HCT116 (cell line): ENCODE data around the gene NPIPB2. TPM values are rescaled to one million over a fixed set of nuclear protein-coding genes. Genes with fewer than 3 reads are reported as not detected.

Source experiments
- ATAC-seq: fragments of 200-7000 bp; cut with Tn5 transposase; 2 replicates; pipeline ENCODE4 v1.9.1; 2020; ENCODE audit warnings: mild to moderate bottlenecking, moderate library complexity
- BruUV-seq: library from RNA; stranded (reverse); fragments of 400-500 nt; replicated peaks from 2 replicates; lab custom pipeline; 2021; lab: Mats Ljungman, UMichigan
- CTCF ChIA-PET: fragments of 300-600 bp; sonication (Branson Sonifier 250); formaldehyde crosslinking; loops from one replicate; lab custom pipeline; 2021; ENCODE audit warnings: antibody characterized with exemption; lab: Charles Lee
- POLR2A ChIA-PET: fragments of 300-600, 350-600 bp; sonication (Branson Sonifier 250); formaldehyde crosslinking; loops from one replicate; lab custom pipeline; 2021; ENCODE audit warnings: antibody characterized with exemption; lab: Charles Lee
- RAD21 ChIA-PET, 2 experiments: fragments of 300-600 bp; sonication (Branson Sonifier 250); formaldehyde crosslinking; loops; one replicate each; lab custom pipeline; 2023; ENCODE audit warnings: low total read pairs in 2 of 2; ENCODE audit not compliant: uncharacterized antibody in 2 of 2, unreplicated experiment in 2 of 2, low non-redundant PET in 1 of 2; lab: Charles Lee
- DNase-seq: peaks from one replicate; pipeline ENCODE4 v3.0.0-alpha.2; 2010; ENCODE audit warnings: low read depth, low spot score
- H2AFZ ChIP-seq: fragments of 200-600 bp; shearing (Covaris generic), sonication (generic); 2 replicates; pipeline ENCODE4 v1.6.1; 2017; ENCODE audit warnings: low read depth, mixed run types, mixed read lengths, antibody characterized with exemption, low read length; ENCODE audit not compliant: poor library complexity, severe bottlenecking
- H3K27ac ChIP-seq: 2 replicates; pipeline ENCODE4 v1.5.1; 2012; ENCODE audit warnings: low read depth, low read length
- H3K27me3 ChIP-seq: fragments of 200-600 bp; sonication (generic); 2 replicates; pipeline ENCODE4 v1.6.1; 2016; ENCODE audit warnings: mixed run types, low read length, mixed read lengths; ENCODE audit not compliant: insufficient read depth
- H3K36me3 ChIP-seq, 2 experiments: fragments of 200-500 bp in 1 of 2; fragments of 200-600 bp in 1 of 2; sonication (Bioruptor generic) in 1 of 2; sonication (generic) in 1 of 2; 2 replicates each; pipeline versions ENCODE4 v1.5.1 to v1.6.1; 2014 to 2016; ENCODE audit warnings: low read length in 2 of 2, inconsistent platforms in 1 of 2, mixed read lengths in 1 of 2, mixed run types in 1 of 2; ENCODE audit not compliant: insufficient read depth in 2 of 2, control insufficient read depth in 1 of 2
- H3K4me1 ChIP-seq, 2 experiments: fragments of 200-600 bp in 1 of 2; sonication (generic) in 1 of 2; 2 replicates each; pipeline versions ENCODE4 v1.5.1 to v1.6.1; 2012 to 2017; ENCODE audit warnings: low read length in 2 of 2, inconsistent platforms in 1 of 2, mild to moderate bottlenecking in 1 of 2, mixed read lengths in 1 of 2, mixed run types in 1 of 2, moderate library complexity in 1 of 2; ENCODE audit not compliant: insufficient read depth in 2 of 2, control insufficient read depth in 1 of 2
- H3K4me2 ChIP-seq: fragments of 200-600 bp; sonication (generic); 2 replicates; pipeline ENCODE4 v1.6.1; 2017; ENCODE audit warnings: mixed run types, low read length, mixed read lengths
- H3K4me3 ChIP-seq, 2 experiments: fragments of 200-600 bp in 1 of 2; sonication (generic) in 1 of 2; replicated peaks in 1 of 2; 2 replicates each; pipeline ENCODE4 v1.5.1; 2011 to 2016; ENCODE audit warnings: low read length in 2 of 2, control low read depth in 1 of 2, low read depth in 1 of 2, mild to moderate bottlenecking in 1 of 2, mixed read lengths in 1 of 2, mixed run types in 1 of 2
- H3K79me2 ChIP-seq: fragments of 200-600 bp; sonication (generic); 2 replicates; pipeline ENCODE4 v1.6.1; 2017; ENCODE audit warnings: mild to moderate bottlenecking, mixed run types, low read length, moderate library complexity, mixed read lengths; ENCODE audit not compliant: insufficient read depth
- H3K9ac ChIP-seq: fragments of 200-600 bp; sonication (generic); 2 replicates; pipeline ENCODE4 v1.6.1; 2016; ENCODE audit warnings: low read length, mixed read lengths
- H3K9me2 ChIP-seq: fragments of 200-600 bp; sonication (generic), shearing (Covaris generic); 2 replicates; pipeline ENCODE4 v1.6.1; 2017; ENCODE audit warnings: mixed run types, mild to moderate bottlenecking, moderate library complexity; ENCODE audit not compliant: insufficient read depth
- H3K9me3 ChIP-seq, 2 experiments: fragments of 200-500 bp in 1 of 2; fragments of 200-600 bp in 1 of 2; sonication (Bioruptor generic) in 1 of 2; sonication (generic) in 1 of 2; 2 replicates each; pipeline ENCODE4 v1.6.1; 2014 to 2017; ENCODE audit warnings: low read length in 2 of 2, mixed read lengths in 2 of 2, inconsistent platforms in 1 of 2, low read depth in 1 of 2, mild to moderate bottlenecking in 1 of 2, mixed run types in 1 of 2, moderate library complexity in 1 of 2; ENCODE audit not compliant: control insufficient read depth in 1 of 2, insufficient read depth in 1 of 2
- H4K20me1 ChIP-seq: fragments of 200-600 bp; sonication (generic), shearing (Covaris generic); 2 replicates; pipeline ENCODE4 v1.6.1; 2017; ENCODE audit warnings: mixed run types, mild to moderate bottlenecking, moderate library complexity; ENCODE audit not compliant: insufficient read depth
- ATF3 ChIP-seq: IDR thresholded peaks from 2 replicates; pipeline ENCODE4 v1.6.1; 2012
- CBX3 ChIP-seq: IDR thresholded peaks from 2 replicates; pipeline ENCODE4 v1.6.1; 2012; ENCODE audit warnings: low read depth
- EGR1 ChIP-seq: IDR thresholded peaks from 2 replicates; pipeline ENCODE4 v1.6.1; 2012; ENCODE audit warnings: low read depth
- ELF1 ChIP-seq: IDR thresholded peaks from 2 replicates; pipeline ENCODE4 v1.6.1; 2012; ENCODE audit warnings: low read depth, borderline replicate concordance
- EZH2 ChIP-seq: fragments of 200-600 bp; sonication (generic); IDR thresholded peaks from 2 replicates; pipeline ENCODE4 v1.6.1; 2017; ENCODE audit warnings: antibody characterized with exemption, mixed run types
- EZH2phosphoT487 ChIP-seq: fragments of 200-600 bp; IDR thresholded peaks from 2 replicates; pipeline ENCODE4 v1.6.1; 2018; ENCODE audit warnings: antibody characterized with exemption, borderline replicate concordance
- FOSL1 ChIP-seq: IDR thresholded peaks from 2 replicates; pipeline ENCODE4 v1.6.1; 2012; ENCODE audit warnings: low read depth
- JUND ChIP-seq: IDR thresholded peaks from 2 replicates; pipeline ENCODE4 v1.6.1; 2012
- POLR2A ChIP-seq: IDR thresholded peaks from 2 replicates; pipeline ENCODE4 v1.7.0; 2011; ENCODE audit warnings: borderline replicate concordance; ENCODE audit not compliant: insufficient read depth, insufficient read length; ENCODE audit errors: extremely low read depth
- RAD21 ChIP-seq: IDR thresholded peaks from 2 replicates; pipeline ENCODE4 v1.6.1; 2012; ENCODE audit warnings: low read depth, mild to moderate bottlenecking
- SP1 ChIP-seq: IDR thresholded peaks from 2 replicates; pipeline ENCODE4 v1.6.1; 2012; ENCODE audit warnings: low read depth
- SRF ChIP-seq: IDR thresholded peaks from 2 replicates; pipeline ENCODE4 v1.6.1; 2012; ENCODE audit warnings: low read depth
- TCF7L2 ChIP-seq: IDR thresholded peaks from 2 replicates; pipeline ENCODE4 v1.7.0; 2011; ENCODE audit warnings: borderline replicate concordance, inconsistent platforms; ENCODE audit not compliant: insufficient read depth, insufficient read length; ENCODE audit errors: extremely low read depth
- YY1 ChIP-seq: IDR thresholded peaks from 2 replicates; pipeline ENCODE4 v1.6.1; 2011; ENCODE audit warnings: low read length, low read depth, moderate library complexity, mild to moderate bottlenecking; ENCODE audit not compliant: insufficient replicate concordance; ENCODE audit errors: extremely low read depth
- ZFX ChIP-seq: fragments of 450-650 bp; IDR thresholded peaks from 2 replicates; pipeline ENCODE4 v1.6.1; 2017
- ZNF274 ChIP-seq: fragments of 200-500 bp; sonication (Bioruptor generic); IDR thresholded peaks from 2 replicates; pipeline ENCODE4 v1.6.1; 2014; ENCODE audit warnings: mild to moderate bottlenecking, low read depth, low read length, inconsistent platforms
- intact Hi-C: fragments of 100-400 bp; cut with micrococcal nuclease; formaldehyde crosslinking; loops from 2 replicates; pipeline ENCODE4 v1.10.0; 2022
- total RNA-seq: library from RNA; stranded (reverse); gene quantifications from one replicate; pipeline ENCODE4 v1.2.1, GENCODE V29; 2021; ENCODE audit not compliant: unreplicated experiment
- TF ChIP-seq, protein P1 (sequence below): IDR thresholded peaks from 2 replicates; pipeline ENCODE4 v1.6.1; 2011; ENCODE audit warnings: mild to moderate bottlenecking, low read length, moderate library complexity; ENCODE audit not compliant: insufficient replicate concordance; ENCODE audit errors: extremely low read depth

The NPIPB2 gene
- total RNA-seq, 1 experiment from 2014 or later, result 10.7 TPM

DNA sequence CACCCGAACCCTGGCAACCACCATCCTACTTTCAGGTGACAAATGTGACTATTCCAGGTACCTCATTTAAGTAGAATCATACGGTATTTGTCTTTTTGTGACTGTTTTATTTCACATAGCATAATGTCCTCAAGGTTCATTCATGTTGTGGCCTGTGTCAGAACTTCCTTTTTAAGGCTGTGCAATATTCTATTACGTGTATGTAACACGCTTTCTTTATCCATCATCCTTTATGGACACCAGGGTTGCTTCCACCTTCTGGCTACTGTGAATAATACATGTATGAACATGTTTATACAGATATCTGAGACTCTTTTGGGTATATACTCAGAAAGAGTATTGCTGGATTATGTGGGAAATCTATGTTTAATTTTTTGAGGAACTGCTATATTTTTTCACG, 61.8 kb downstream of the NPIPB2 start:
- CTCF ChIA-PET, result no interaction called here
- TF ChIP-seq RAD21 (no peak), EZH2phosphoT487 (no peak), YY1 (no peak), ZNF274 (no peak), ELF1 (no peak), JUND (no peak), ZFX (no peak), POLR2A (no peak), SRF (no peak), EZH2 (no peak), ATF3 (no peak), FOSL1 (no peak), CBX3 (no peak), SP1 (no peak), EGR1 (no peak), TCF7L2 (no peak)
- TF ChIP-seq, protein P1, sequence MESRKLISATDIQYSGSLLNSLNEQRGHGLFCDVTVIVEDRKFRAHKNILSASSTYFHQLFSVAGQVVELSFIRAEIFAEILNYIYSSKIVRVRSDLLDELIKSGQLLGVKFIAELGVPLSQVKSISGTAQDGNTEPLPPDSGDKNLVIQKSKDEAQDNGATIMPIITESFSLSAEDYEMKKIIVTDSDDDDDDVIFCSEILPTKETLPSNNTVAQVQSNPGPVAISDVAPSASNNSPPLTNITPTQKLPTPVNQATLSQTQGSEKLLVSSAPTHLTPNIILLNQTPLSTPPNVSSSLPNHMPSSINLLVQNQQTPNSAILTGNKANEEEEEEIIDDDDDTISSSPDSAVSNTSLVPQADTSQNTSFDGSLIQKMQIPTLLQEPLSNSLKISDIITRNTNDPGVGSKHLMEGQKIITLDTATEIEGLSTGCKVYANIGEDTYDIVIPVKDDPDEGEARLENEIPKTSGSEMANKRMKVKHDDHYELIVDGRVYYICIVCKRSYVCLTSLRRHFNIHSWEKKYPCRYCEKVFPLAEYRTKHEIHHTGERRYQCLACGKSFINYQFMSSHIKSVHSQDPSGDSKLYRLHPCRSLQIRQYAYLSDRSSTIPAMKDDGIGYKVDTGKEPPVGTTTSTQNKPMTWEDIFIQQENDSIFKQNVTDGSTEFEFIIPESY, result no peak
- no peaks in the 10 kb centered on the region for H3K9me3 ChIP-seq
- RAD21 ChIA-PET, result no interaction called here
- no peak overlapping the region; the same call in 1 of the 2 replicates for H3K27ac ChIP-seq
- intact Hi-C loops, result no loop called here
- no peaks in the 10 kb centered on the region for H3K9me2 ChIP-seq
- no peaks in the 10 kb centered on the region for H3K27me3 ChIP-seq
- 0 out of 2 replicates have a peak, but pooled peaks cover 4% of the 10 kb centered on the region for H4K20me1 ChIP-seq
- no TSS peak for BruUV-seq
- ATAC-seq (peak; percentile 36; the same call in 1 of the 2 replicates), DNase-seq (no peak)
- H3K4me3 ChIP-seq, result no peak overlapping the region
- H3K4me2 ChIP-seq, result no peak overlapping the region
- peaks cover 50% of the 10 kb centered on the region for H3K79me2 ChIP-seq
- POLR2A ChIA-PET, result no interaction called here
- peaks cover 46 to 68% of the 10 kb centered on the region in 2 experiments for H3K36me3 ChIP-seq
- no peaks in the 10 kb centered on the region for H3K4me1 ChIP-seq
- H3K9ac ChIP-seq, result no peak overlapping the region
- H2AFZ ChIP-seq, result no peak overlapping the region
